Renal pelvis (tissue), 12 donors: ENCODE measurements around the gene ZBBX. TPM values are rescaled to one million over a fixed set of nuclear protein-coding genes. Genes with fewer than 3 reads are reported as not detected.
"Not testable (repeated sequence)": the region's sequence is repeated elsewhere in the genome, so short reads cannot be mapped to it uniquely, and the experiment has no call there.

ENCODE experiments used
- DNase-seq: peaks from one replicate; pipeline ENCODE4 v3.0.0-alpha.2; 2013
- long read RNA-seq, 16 experiments: transcript quantifications; one replicate each; lab custom pipeline, GENCODE V29; 2026
- polyA plus RNA-seq, 3 donors: library from polyadenylated mRNA; unstranded; fragments of 120-200 nt; gene quantifications; one replicate each; pipeline ENCODE4 v1.2.1, GENCODE V29; 2013; ENCODE audit not compliant: insufficient read length in 3 of 3

Gene ZBBX
- polyA plus RNA-seq, result 1 to 10 TPM; 3.1 to 5.4 (median 5.1) TPM
- long read RNA-seq, donor 1, result 0 reads
- long read RNA-seq, donor 2, result 0 reads
- long read RNA-seq, donor 3, result 0 reads
- long read RNA-seq, donor 4, result 0 reads
- long read RNA-seq, donor 5, result 0 reads
- long read RNA-seq, donor 6, partial matches to known transcripts, result 0 of 1 reads
- long read RNA-seq, donor 6, other reads (novel, unspliced or antisense), result 0 of 1 reads
- long read RNA-seq, donor 7, result 0 reads
- long read RNA-seq, donor 8, result 0 reads
- long read RNA-seq, donor 9, result 0 reads
- long read RNA-seq, donor 10, result 0 reads
- long read RNA-seq, donor 11, result 0 reads
- long read RNA-seq, donor 12, result 0 reads
- long read RNA-seq, donor 13, result 0 reads
- long read RNA-seq, donor 14, result 0 reads
- long read RNA-seq, donor 15, result 0 reads
- long read RNA-seq, donor 16, result 0 reads

- peak; percentile 92 for DNase-seq
Observed at GRCh38 chr3:167380004-167380689, at the start of gene ZBBX. ZBBX (minus strand) TSS chr3:167380297; CDS start chr3:167372901, 7,396 bp downstream.

- DNase-seq, result not testable (repeated sequence)
Observed at GRCh38 chr3:167426962-167427361, 46.9 kb upstream of the ZBBX start.

- DNase-seq, result not testable (repeated sequence)
Observed at GRCh38 chr3:167422396-167422795, 42.3 kb upstream of the ZBBX start.

GRCh38 chr3:167409611-167410010 is 29.5 kb upstream of the ZBBX start:
- peak; percentile 10 for DNase-seq

GRCh38 chr3:167406876-167407492 is 26.9 kb upstream of the ZBBX start:
- DNase-seq, result peak; percentile 46

- DNase-seq, result no peak
Observed at GRCh38 chr3:167397826-167398225, 17.7 kb upstream of the ZBBX start.

GRCh38 chr3:167396075-167396474 is 16.0 kb upstream of the ZBBX start:
- no peak for DNase-seq

- no peak for DNase-seq
Observed at GRCh38 chr3:167394003-167394402, 13.9 kb upstream of the ZBBX start.

- DNase-seq, result no peak
Observed at GRCh38 chr3:167382155-167382554, 2.1 kb upstream of the ZBBX start.

GRCh38 chr3:167375478-167375877 is 4.6 kb downstream of the ZBBX start:
- no peak for DNase-seq

GRCh38 chr3:167372138-167372537 is 8.0 kb downstream of the ZBBX start:
- DNase-seq, result no peak

- no peak for DNase-seq
Observed at GRCh38 chr3:167361948-167362347, 18.1 kb downstream of the ZBBX start.

- DNase-seq, result no peak
Observed at GRCh38 chr3:167361306-167361705, 18.8 kb downstream of the ZBBX start.

- DNase-seq, result no peak
Observed at GRCh38 chr3:167355446-167355845, 24.7 kb downstream of the ZBBX start.

GRCh38 chr3:167354751-167355150 is 25.3 kb downstream of the ZBBX start:
- DNase-seq, result no peak

GRCh38 chr3:167350245-167350862 is 29.7 kb downstream of the ZBBX start:
- peak; percentile 20 for DNase-seq

- DNase-seq, result no peak
Observed at GRCh38 chr3:167346171-167346570, 33.9 kb downstream of the ZBBX start.

GRCh38 chr3:167330993-167331785 is 48.9 kb downstream of the ZBBX start:
- DNase-seq, result no peak

GRCh38 chr3:167323572-167323971 is 56.5 kb downstream of the ZBBX start:
- no peak for DNase-seq

GRCh38 chr3:167318996-167319615 is 61.0 kb downstream of the ZBBX start:
- DNase-seq, result no peak

- DNase-seq, result no peak
Observed at GRCh38 chr3:167318306-167318705, 61.8 kb downstream of the ZBBX start.
